Hematopoietic multipotent progenitor cell treated with erythropoietin and hydrocortisone succinate and interleukin-3 and kit ligand, for 15 days (in vitro differentiated cells): ENCODE results near the gene BAD.
"Not testable (repeated sequence)": the region's sequence is repeated elsewhere in the genome, so short reads cannot be mapped to it uniquely, and the experiment has no call there.

Experiments used
- DNase-seq: peaks from one replicate; pipeline ENCODE4 v3.0.0-alpha.2; 2015; ENCODE audit warnings: low spot score

The BAD gene

GRCh38 chr11:64284048-64284961 is at the start of gene BAD:
Gene BAD, minus strand, starts transcription at chr11:64284665. Its CDS starts 297 bp downstream, at chr11:64284368.
- peak; percentile 94 for DNase-seq

GRCh38 chr11:64333556-64333955 is 49.1 kb upstream of the BAD start:
- DNase-seq: peak; percentile 70

- peak; percentile 98 for DNase-seq
Observed at GRCh38 chr11:64331569-64332371, 47.3 kb upstream of the BAD start.

- no peak for DNase-seq
Observed at GRCh38 chr11:64330888-64331287, 46.4 kb upstream of the BAD start.

- DNase-seq: no peak
Observed at GRCh38 chr11:64327993-64328392, 43.5 kb upstream of the BAD start.

- DNase-seq: no peak
Observed at GRCh38 chr11:64327375-64327774, 42.9 kb upstream of the BAD start.

GRCh38 chr11:64324692-64325469 is 40.4 kb upstream of the BAD start:
- no peak for DNase-seq

GRCh38 chr11:64323984-64324383 is 39.5 kb upstream of the BAD start:
- not testable (repeated sequence) for DNase-seq

- DNase-seq: no peak
Observed at GRCh38 chr11:64323373-64323772, 38.9 kb upstream of the BAD start.

- DNase-seq: no peak
Observed at GRCh38 chr11:64322925-64323260, 38.4 kb upstream of the BAD start.

GRCh38 chr11:64321533-64321932 is 37.1 kb upstream of the BAD start:
- DNase-seq: peak; percentile 54

GRCh38 chr11:64321026-64321425 is 36.6 kb upstream of the BAD start:
- no peak for DNase-seq

- DNase-seq: no peak
Observed at GRCh38 chr11:64320556-64320955, 36.1 kb upstream of the BAD start.

- DNase-seq: peak; percentile 15
Observed at GRCh38 chr11:64318766-64319761, 34.6 kb upstream of the BAD start.

- DNase-seq: peak; percentile 99
Observed at GRCh38 chr11:64317961-64318765, 33.7 kb upstream of the BAD start, which contains the start of gene PRDX5. Gene PRDX5, plus strand, starts transcription at chr11:64318121. Its CDS starts 95 bp downstream, at chr11:64318216.

GRCh38 chr11:64317325-64317960 is 33.0 kb upstream of the BAD start, which contains the start of gene TRMT112:
Gene TRMT112, minus strand, starts transcription at chr11:64317559. Its CDS starts 33 bp downstream, at chr11:64317526.
- DNase-seq: peak; percentile 97

- DNase-seq: peak; percentile 54
Observed at GRCh38 chr11:64316672-64317324, 32.3 kb upstream of the BAD start.

- DNase-seq: not testable (repeated sequence)
Observed at GRCh38 chr11:64315667-64316526, 31.4 kb upstream of the BAD start.
